HG03571 (cell line): ENCODE results near the gene ESYT2.
"Not testable (repeated sequence)": the region's sequence is repeated elsewhere in the genome, so short reads cannot be mapped to it uniquely, and the experiment has no call there.

Experiments
- ATAC-seq: cut with Tn5 transposase; IDR thresholded peaks from one replicate; pipeline ENCODE4 v1.9.1; 2021; ENCODE audit not compliant: unreplicated experiment

The ESYT2 gene

DNA sequence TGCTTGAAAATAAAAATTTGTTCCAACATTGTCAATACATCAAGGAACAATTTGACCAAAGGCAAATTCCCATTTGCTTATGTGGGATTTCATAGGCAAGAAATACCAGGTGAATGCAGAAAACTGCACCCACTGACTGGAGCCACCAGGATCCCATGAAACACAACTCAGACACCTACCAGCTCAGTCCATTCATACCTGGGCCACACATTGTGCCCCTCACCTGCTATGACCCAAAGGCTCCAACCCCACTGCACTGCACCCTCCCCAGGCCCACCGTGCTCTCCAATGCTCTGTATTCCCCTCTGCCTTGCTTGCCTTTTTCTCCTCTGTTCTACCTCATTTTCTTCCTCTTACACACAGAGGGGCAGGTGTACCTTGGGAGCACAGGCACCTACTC lies 130.0 kb downstream of the ESYT2 start:
- no peak for ATAC-seq

DNA sequence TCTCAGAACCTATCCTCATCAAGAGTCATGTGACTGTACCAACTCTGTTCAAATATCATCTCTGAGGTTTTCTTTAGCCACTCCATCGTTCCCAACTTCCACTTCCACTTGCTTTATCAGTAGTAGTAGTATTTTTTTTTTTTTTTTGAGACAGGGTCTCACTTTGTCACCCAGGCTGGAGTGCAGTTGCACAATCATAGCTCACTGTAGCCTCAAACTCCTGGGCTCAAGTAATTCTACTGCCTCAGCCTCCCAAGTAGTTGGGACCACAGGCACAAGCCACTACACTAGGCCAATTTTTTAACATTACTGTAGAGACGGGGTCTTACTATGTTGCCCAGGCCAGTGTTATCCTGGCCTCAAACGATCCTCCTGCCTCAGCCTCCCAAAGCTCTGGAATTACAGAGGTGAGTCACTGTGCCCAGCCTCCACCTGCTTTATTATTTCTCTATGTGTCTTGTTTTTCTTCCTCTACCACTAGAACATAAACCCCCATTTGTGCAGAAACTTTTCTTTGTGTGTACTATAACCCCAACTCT lies 130.6 kb downstream of the ESYT2 start:
- no peak for ATAC-seq

DNA sequence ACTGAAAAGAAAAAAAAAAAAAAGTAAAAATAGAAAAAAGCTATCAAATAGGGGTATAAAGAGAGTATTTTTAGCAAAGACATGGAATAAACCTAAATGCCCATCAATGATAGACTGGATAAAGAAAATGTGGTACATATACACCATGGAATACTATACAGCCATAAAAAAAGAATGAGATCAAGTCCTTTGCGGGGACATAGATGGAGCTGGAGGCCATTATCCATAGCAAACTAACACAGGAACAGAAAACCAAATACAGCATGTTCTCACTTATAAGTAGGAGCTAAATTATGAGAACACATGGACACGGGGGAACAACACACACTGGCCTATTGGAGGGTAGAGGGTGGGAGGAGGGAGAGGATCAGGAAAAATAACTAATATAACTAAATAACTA lies 131.7 kb downstream of the ESYT2 start:
- ATAC-seq = not testable (repeated sequence)

DNA sequence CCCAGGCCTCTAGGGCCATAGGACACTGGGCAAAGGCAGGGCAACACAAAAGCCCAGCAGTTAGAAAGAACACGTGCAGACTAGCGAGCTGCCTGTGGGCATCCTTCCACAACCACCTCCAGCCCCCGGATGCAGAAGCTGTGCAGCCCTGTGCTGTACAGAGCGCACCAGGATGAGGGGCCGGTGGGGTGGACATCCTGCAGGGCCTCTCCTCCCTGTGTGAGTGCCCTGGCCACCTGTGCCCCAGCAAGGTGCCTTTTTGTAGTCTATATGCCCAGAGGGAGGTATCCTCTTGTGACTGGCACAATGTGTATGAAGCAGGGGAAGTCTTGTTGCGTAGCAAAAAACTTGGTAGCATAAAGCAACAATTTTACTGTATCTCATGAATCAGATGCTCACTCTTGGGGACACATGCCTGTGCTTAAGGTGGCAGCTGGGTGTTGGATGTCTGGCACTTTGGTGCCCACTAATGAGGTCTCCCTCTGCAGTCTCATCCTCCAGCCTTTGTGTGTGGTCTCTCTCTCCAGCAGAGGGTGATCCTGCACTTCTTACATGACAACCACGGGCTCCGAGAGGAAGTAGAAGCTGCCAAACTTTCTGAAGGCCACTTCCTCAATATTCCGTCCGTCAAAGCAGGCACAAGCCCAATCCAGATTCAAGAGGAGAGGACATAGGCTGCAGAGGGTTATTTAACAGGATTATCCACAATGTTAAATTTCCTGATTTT lies 133.4 kb downstream of the ESYT2 start:
- peak; percentile 56 for ATAC-seq

DNA sequence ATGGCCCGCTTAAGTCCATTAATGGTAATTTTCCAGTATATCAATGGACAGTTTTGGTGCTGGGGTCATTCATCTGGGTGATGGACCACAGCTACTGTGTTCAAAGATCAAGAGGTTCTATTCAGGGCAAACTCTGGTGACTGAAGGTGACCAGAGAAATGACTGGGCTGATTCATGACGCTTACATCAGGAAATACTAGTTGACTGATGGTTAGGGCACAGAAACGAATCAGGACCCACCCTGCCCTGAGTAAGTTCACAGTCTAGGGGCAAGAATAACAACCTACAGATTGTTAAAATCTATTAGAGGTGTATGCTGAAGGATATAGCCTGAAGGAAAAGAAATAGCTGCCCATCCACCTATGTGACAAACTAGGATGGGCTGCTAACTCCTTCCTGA lies 134.3 kb downstream of the ESYT2 start:
- ATAC-seq = no peak

DNA sequence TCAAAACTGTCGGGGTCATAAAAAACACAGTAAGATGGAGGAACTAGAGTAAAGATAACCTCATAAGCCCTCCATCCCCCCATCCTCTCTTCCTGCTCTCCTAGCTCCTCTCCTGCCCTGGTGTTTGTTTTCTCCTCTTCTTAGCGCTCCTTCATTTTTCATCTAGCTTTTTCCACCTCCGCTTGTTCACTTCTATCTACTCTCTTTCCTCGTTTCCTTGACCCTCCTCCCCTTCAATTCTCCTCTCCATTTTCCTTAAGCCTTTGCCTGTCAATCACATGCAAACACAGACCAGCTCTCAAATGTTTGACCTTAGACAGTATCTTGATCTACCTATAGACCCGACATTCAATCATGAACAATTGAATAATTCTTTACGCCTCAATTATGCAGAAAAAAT lies 134.7 kb downstream of the ESYT2 start:
- no peak for ATAC-seq

DNA sequence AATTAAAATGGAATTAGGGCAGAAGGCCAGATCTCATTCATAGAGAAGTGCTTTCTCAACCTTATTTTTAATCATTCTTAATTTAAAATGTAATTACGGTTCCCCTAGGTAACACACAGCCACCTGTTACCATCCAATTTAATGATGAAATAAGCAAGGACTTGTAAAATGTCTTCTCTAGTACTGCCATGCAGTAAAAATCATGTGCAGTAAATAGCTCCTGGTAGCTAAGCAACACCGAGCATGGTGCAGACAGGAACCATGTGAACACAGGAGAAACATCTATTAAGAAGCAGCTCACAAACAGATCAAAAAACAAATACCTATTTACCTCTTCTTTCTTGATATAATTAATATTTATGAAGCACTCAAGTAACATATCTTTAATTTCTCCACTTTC lies 139.8 kb downstream of the ESYT2 start:
- no peak for ATAC-seq

DNA sequence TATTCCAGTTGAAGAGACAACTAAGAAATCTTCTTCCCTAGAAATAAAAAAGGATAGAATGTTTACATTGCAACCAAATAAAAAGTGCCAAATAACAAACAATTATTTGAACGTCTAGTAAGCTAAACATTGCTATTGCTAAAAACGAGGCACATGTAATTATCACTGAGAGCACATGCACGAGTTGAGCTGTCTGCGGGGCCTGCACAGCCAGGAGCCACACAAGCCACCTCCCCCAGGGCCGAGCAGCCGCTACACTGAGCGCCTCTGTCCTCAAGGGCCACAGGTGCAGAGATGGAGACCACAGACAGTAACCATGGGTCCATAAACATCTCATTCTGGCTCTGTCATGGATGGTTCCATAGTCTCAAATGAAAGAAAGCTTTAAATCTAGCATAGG lies 141.9 kb downstream of the ESYT2 start:
- no peak for ATAC-seq

DNA sequence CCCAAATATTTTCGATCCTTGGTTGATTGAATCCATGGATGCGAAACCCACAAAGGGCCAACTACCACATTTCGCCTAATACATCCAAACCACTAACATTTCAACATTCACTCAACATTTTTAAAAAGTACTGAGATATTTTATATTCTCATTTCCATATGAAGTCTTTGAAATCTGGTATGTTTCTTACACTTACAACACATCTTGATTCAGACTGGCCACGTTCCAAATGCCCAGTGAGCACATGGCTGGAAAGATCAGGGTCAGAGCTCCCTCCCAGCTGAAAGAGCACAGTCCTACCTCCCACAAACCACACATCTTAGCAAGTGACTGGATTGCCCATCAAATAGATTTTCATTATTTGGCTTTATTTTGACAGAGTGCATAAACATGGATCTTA lies 143.6 kb downstream of the ESYT2 start:
- no peak for ATAC-seq

DNA sequence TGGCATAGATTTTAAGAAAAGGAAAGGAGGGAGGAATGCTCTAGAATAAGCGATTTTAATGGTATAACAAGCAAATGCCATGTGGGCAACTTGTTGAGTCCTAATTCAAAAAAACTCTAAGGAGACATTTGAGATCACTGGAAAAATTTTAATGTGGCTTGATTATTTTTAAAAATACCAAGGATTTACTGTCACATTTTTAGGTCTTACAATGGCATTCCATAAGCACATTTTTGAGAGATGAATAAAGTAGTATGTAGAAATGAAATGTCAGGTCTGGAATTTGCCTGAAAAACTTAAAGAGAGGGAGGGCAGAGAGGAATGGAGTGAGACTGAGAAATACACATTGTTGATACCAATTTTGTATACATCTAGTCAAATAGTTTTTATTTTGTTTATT lies 145.0 kb downstream of the ESYT2 start:
- ATAC-seq = no peak

DNA sequence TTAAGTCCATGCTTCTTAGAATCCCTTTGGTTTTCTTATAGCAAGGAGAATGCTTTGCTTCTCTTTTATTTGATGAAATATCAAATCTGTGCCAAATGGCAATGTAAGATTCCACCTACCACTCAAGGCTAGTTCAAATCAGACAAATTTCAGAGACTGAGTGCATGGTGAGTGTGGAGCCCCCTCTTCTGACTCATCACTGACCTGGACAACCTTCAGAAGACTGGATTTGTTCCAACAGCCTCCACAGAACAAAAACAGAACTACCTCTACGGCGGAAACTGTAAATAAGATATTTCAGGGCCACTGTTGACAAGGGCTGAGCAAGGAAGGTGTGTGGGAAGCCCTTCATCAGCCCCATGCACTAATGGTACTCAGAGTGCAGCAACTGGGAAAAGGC lies 145.8 kb downstream of the ESYT2 start:
- ATAC-seq = no peak

DNA sequence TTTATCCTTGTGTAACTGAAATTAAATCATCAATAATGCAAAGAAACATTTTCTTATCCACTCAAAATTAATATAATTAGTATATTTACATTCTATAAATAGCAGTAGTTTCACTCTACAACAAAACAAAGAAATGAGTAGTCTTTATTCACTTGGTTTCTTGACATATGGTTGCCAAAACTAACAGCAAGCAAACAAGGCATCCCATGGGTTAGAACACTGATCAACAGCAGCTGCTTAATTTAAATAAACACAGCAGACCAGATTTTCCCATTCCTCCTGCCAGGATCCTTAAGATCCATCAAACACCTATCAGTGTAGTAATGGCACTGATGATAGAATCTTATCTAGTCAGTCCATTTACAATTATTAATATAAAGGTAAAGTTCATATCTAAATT lies 146.9 kb downstream of the ESYT2 start:
- ATAC-seq = no peak
